PC-9 (cell line): ENCODE results near the gene KIFBP. TPM values are rescaled to one million over a fixed set of nuclear protein-coding genes. Genes with fewer than 3 reads are reported as not detected.

Source experiments
- BruUV-seq: library from RNA; stranded (reverse); fragments of 400-500 nt; replicated peaks from 2 replicates; lab custom pipeline; 2021; lab: Mats Ljungman, UMichigan
- CTCF ChIA-PET: fragments of 300-600 bp; sonication (Branson Sonifier 250); formaldehyde crosslinking; loops from one replicate; lab custom pipeline; 2022; ENCODE audit warnings: antibody characterized with exemption; lab: Charles Lee
- POLR2A ChIA-PET: fragments of 300-600 bp; sonication (Branson Sonifier 250); formaldehyde crosslinking; loops from one replicate; lab custom pipeline; 2022; ENCODE audit warnings: antibody characterized with exemption; ENCODE audit not compliant: unreplicated experiment; lab: Charles Lee
- DNase-seq, 2 experiments: peaks; one replicate each; pipeline versions ENCODE4 v3.0.0 to v3.0.0-alpha.2; 2015 to 2022; ENCODE audit warnings: mixed read lengths in 1 of 2
- H2AFZ ChIP-seq: fragments of 200-600 bp; sonication (generic); 2 replicates; pipeline ENCODE4 v1.8.1; 2017; ENCODE audit warnings: antibody characterized with exemption
- H3F3A ChIP-seq: fragments of 200-600 bp; sonication (generic); 2 replicates; pipeline ENCODE4 v1.8.1; 2017; ENCODE audit warnings: antibody characterized with exemption, mild to moderate bottlenecking, low read depth; ENCODE audit not compliant: insufficient read depth
- H3K27ac ChIP-seq: fragments of 200-600 bp; sonication (generic); 2 replicates; pipeline ENCODE4 v1.6.1; 2016; ENCODE audit warnings: mixed run types
- H3K27me3 ChIP-seq: fragments of 200-600 bp; sonication (generic); 2 replicates; pipeline ENCODE4 v1.6.1; 2016; ENCODE audit warnings: low read depth, mixed run types; ENCODE audit not compliant: insufficient read depth
- H3K36me3 ChIP-seq: fragments of 200-600 bp; sonication (generic); 2 replicates; pipeline ENCODE4 v1.6.1; 2016; ENCODE audit warnings: low read depth, mixed run types
- H3K4me1 ChIP-seq: fragments of 200-600 bp; sonication (generic); replicated peaks from 2 replicates; pipeline ENCODE4 v1.6.1; 2016; ENCODE audit warnings: mixed run types; ENCODE audit not compliant: insufficient read depth
- H3K4me2 ChIP-seq: fragments of 200-600 bp; sonication (generic); 2 replicates; pipeline ENCODE4 v1.6.1; 2017; ENCODE audit warnings: mixed run types
- H3K4me3 ChIP-seq: fragments of 200-600 bp; sonication (generic); 2 replicates; pipeline ENCODE4 v1.6.1; 2016; ENCODE audit warnings: mixed run types
- H3K79me2 ChIP-seq: fragments of 200-600 bp; sonication (generic); 2 replicates; pipeline ENCODE4 v1.6.1; 2017; ENCODE audit warnings: low read depth, mixed run types
- H3K9me2 ChIP-seq: fragments of 200-600 bp; sonication (generic); 2 replicates; pipeline ENCODE4 v1.8.1; 2017; ENCODE audit warnings: mild to moderate bottlenecking; ENCODE audit not compliant: insufficient read depth
- H3K9me3 ChIP-seq: fragments of 200-600 bp; sonication (generic); 2 replicates; pipeline ENCODE4 v1.8.1; 2016; ENCODE audit warnings: low read depth; ENCODE audit not compliant: insufficient read depth
- H4K20me1 ChIP-seq: fragments of 200-600 bp; sonication (generic); 2 replicates; pipeline ENCODE4 v1.8.1; 2017; ENCODE audit not compliant: insufficient read depth
- CTCF ChIP-seq: fragments of 200-600 bp; sonication (generic); conservative IDR thresholded peaks from 2 replicates; pipeline ENCODE4 v1.6.1; 2017; ENCODE audit warnings: mixed run types, antibody characterized with exemption, mild to moderate bottlenecking, moderate library complexity
- EZH2 ChIP-seq: fragments of 200-600 bp; sonication (generic); IDR thresholded peaks from 2 replicates; pipeline ENCODE4 v1.8.0; 2017; ENCODE audit warnings: antibody characterized with exemption, low read depth
- intact Hi-C: fragments of 100-400 bp; cut with micrococcal nuclease; formaldehyde crosslinking; loops from one replicate; pipeline ENCODE4 v1.10.0; 2022; ENCODE audit not compliant: unreplicated experiment
- total RNA-seq: library from RNA; stranded (reverse); gene quantifications from 2 replicates; pipeline ENCODE4 v1.2.3, GENCODE V29; 2021

KIFBP gene
- total RNA-seq, 1 experiment from 2014 or later = 30.1 TPM

GRCh38 chr10:69042838-69043237, 54.2 kb downstream of the KIFBP start:
- intact Hi-C loops = no loop called here
- no peak overlapping the region for H3K27ac ChIP-seq
- H3K4me2 ChIP-seq = no peak overlapping the region
- H3K79me2 ChIP-seq = no peaks in the 10 kb centered on the region
- no TSS peak for BruUV-seq
- no peak for DNase-seq
- TF ChIP-seq EZH2 (no peak), CTCF (no peak)
- no peak overlapping the region for H3K4me3 ChIP-seq
- H3K36me3 ChIP-seq = no peaks in the 10 kb centered on the region
- H4K20me1 ChIP-seq = no peaks in the 10 kb centered on the region
- no peak overlapping the region for H2AFZ ChIP-seq
- ChIA-PET POLR2A (no interaction called here), CTCF (no interaction called here)
- no peaks in the 10 kb centered on the region for H3K9me2 ChIP-seq
- no peaks in the 10 kb centered on the region for H3K9me3 ChIP-seq
- H3K4me1 ChIP-seq = peaks cover 25% of the 10 kb centered on the region
- no peaks in the 10 kb centered on the region for H3K27me3 ChIP-seq
- peaks cover 30% of the 10 kb centered on the region; the same call in 1 of the 2 replicates for H3F3A ChIP-seq

DNA sequence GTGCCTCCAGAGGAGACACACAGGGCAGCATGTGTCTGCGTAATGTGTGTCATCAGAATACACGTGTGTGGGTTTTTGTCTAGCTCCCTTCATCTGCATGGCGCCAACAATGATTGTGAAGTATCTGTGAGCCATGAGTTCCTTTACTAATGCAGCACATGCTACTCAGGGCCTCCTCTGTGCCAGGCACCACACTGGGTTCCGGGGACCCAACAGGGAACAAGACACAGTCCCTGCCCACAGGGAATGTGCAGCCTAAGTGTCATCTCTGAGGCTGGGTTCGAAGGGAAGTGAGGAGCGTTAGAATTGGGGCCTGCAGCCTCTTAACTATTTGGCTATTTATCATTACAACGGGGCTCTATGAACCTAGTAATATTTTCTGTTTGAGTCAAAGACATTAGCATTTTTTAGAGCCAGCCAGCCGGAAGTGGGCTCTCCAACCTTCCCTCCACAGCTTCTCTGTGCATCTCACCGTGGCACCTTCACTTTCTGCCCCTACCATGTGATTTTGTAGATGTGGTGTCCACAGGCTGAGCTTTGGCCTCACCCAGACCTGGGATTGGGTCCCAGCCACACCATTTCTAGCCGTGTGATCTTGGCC, 55.4 kb downstream of the KIFBP start:
- DNase-seq = no peak
- Histone ChIP-seq H3F3A (peaks cover 30% of the 10 kb centered on the region; the same call in 1 of the 2 replicates), H2AFZ (no peak overlapping the region), H3K79me2 (no peaks in the 10 kb centered on the region), H4K20me1 (no peaks in the 10 kb centered on the region), H3K9me2 (no peaks in the 10 kb centered on the region), H3K4me2 (no peak overlapping the region), H3K4me1 (peaks cover 25% of the 10 kb centered on the region), H3K27ac (peak overlapping the region; percentile 71), H3K27me3 (no peaks in the 10 kb centered on the region), H3K9me3 (no peaks in the 10 kb centered on the region), H3K4me3 (no peak overlapping the region), H3K36me3 (no peaks in the 10 kb centered on the region)
- POLR2A ChIA-PET = no interaction called here
- intact Hi-C loops = no loop called here
- CTCF ChIA-PET = interaction anchor here (0.6 kb wide), 1 partner anchor 117 kb away, joined by 4 read pairs; no protein-coding TSS in a partner anchor
- BruUV-seq = no TSS peak
- no peak for TF ChIP-seq CTCF
- TF ChIP-seq EZH2 = no peak

- H3K27me3 ChIP-seq = no peaks in the 10 kb centered on the region
- no peaks in the 10 kb centered on the region for H3K36me3 ChIP-seq
- peak overlapping the region; percentile 71 for H3K27ac ChIP-seq
- no peaks in the 10 kb centered on the region for H3K9me2 ChIP-seq
- no peaks in the 10 kb centered on the region for H4K20me1 ChIP-seq
- no TSS peak for BruUV-seq
- no peak for DNase-seq
- no peak overlapping the region for H2AFZ ChIP-seq
- peaks cover 30% of the 10 kb centered on the region; the same call in 1 of the 2 replicates for H3F3A ChIP-seq
- TF ChIP-seq EZH2 (no peak), CTCF (no peak)
- ChIA-PET POLR2A (interaction anchor here (0.6 kb wide), 1 partner anchor 294 kb away, joined by 5 read pairs; no protein-coding TSS in a partner anchor), CTCF (no interaction called here)
- H3K79me2 ChIP-seq = no peaks in the 10 kb centered on the region
- no peak overlapping the region for H3K4me2 ChIP-seq
- no peak overlapping the region for H3K4me3 ChIP-seq
- no peaks in the 10 kb centered on the region for H3K9me3 ChIP-seq
- intact Hi-C loops = no loop called here
- peaks cover 25% of the 10 kb centered on the region for H3K4me1 ChIP-seq
Observed at GRCh38 chr10:69044546-69044945, 55.9 kb downstream of the KIFBP start.
